K562 (cell line): ENCODE measurements around the gene DMD. TPM values are rescaled to one million over a fixed set of nuclear protein-coding genes. Genes with fewer than 3 reads are reported as not detected.

Experiments used
- ATAC-seq: fragments of 200-7000 bp; cut with Tn5 transposase; 3 replicates; pipeline ENCODE4 v1.9.1; 2020; ENCODE audit warnings: moderate library complexity
- BruUV-seq: library from RNA; stranded (reverse); fragments of 400-500 nt; replicated peaks from 2 replicates; lab custom pipeline; 2021; lab: Mats Ljungman, UMichigan
- CTCF ChIA-PET: fragments of 300-600 bp; formaldehyde crosslinking; extraction: SDS; loops from one replicate; lab custom pipeline; 2021; ENCODE audit warnings: low intra/inter-chr PET ratio; lab: Yijun Ruan, JAX
- POLR2A ChIA-PET: fragments of 300-600, 350-650 bp; sonication (Branson Sonifier 250); formaldehyde crosslinking; extraction: SDS; loops from one replicate; lab custom pipeline; 2021; ENCODE audit warnings: antibody characterized with exemption, inconsistent platforms; lab: Yijun Ruan, JAX
- DNase-seq, 4 experiments: peaks; one replicate each; pipeline versions ENCODE4 v3.0.0 to v3.0.0-alpha.2; 2011 to 2018; ENCODE audit warnings: low spot score in 3 of 4, mixed read lengths in 3 of 4; ENCODE audit errors: extremely low read depth in 1 of 4
- FAIRE-seq: peaks from 2 replicates; lab custom pipeline; 2011; peaks lifted over from hg19 to GRCh38; lab: Jason Lieb, UNC
- H2AFZ ChIP-seq: 2 replicates; pipeline ENCODE4 v1.6.0; 2011; ENCODE audit warnings: low read depth, low read length, control low read depth, inconsistent platforms
- H3K27ac ChIP-seq: fragments of 200-600 bp; 3 replicates; pipeline ENCODE4 v1.8.0; 2011; ENCODE audit warnings: low read depth, mild to moderate bottlenecking, control low read depth, inconsistent platforms, low read length, moderate library complexity, mixed read lengths; ENCODE audit errors: extremely low read depth
- H3K27me3 ChIP-seq, 2 experiments: fragments of 300-600 bp in 1 of 2; 2 replicates in 1 of 2; 3 replicates in 1 of 2; pipeline versions ENCODE4 v1.6.0 to v1.8.0; 2011; ENCODE audit warnings: inconsistent platforms in 2 of 2, low read length in 2 of 2, mild to moderate bottlenecking in 1 of 2, mixed read lengths in 1 of 2, moderate library complexity in 1 of 2; ENCODE audit not compliant: control insufficient read depth in 2 of 2, insufficient read depth in 2 of 2
- H3K36me3 ChIP-seq: fragments of 300-600 bp; 3 replicates; pipeline ENCODE4 v1.8.0; 2011; ENCODE audit warnings: mild to moderate bottlenecking, low read length, inconsistent platforms; ENCODE audit not compliant: control insufficient read depth, insufficient read depth
- H3K4me1 ChIP-seq, 2 experiments: fragments of 200-600 bp in 1 of 2; replicated peaks in 1 of 2; 2 replicates in 1 of 2; 3 replicates in 1 of 2; pipeline versions ENCODE4 v1.5.1 to v1.8.0; 2011; ENCODE audit warnings: inconsistent platforms in 2 of 2, low read length in 2 of 2, mild to moderate bottlenecking in 1 of 2, mixed read lengths in 1 of 2, moderate library complexity in 1 of 2; ENCODE audit not compliant: control insufficient read depth in 2 of 2, insufficient read depth in 2 of 2
- H3K4me2 ChIP-seq: 2 replicates; pipeline ENCODE4 v1.6.1; 2011; ENCODE audit warnings: low read length, control low read depth, inconsistent platforms, mixed read lengths; ENCODE audit not compliant: insufficient read depth
- H3K4me3 ChIP-seq: fragments of 200-600 bp; sonication (generic), shearing (Covaris generic); 2 replicates; pipeline ENCODE4 v1.5.1; 2016; ENCODE audit warnings: control low read depth, inconsistent platforms
- H3K79me2 ChIP-seq: fragments of 200-600 bp; 3 replicates; pipeline ENCODE4 v1.8.0; 2011; ENCODE audit warnings: low read length, inconsistent platforms; ENCODE audit not compliant: control insufficient read depth, insufficient read depth
- H3K9ac ChIP-seq, 2 experiments: 2 replicates each; pipeline versions ENCODE4 v1.6.0 to v1.6.1; 2011; ENCODE audit warnings: low read depth in 2 of 2, low read length in 2 of 2, control low read depth in 1 of 2, inconsistent platforms in 1 of 2, mild to moderate bottlenecking in 1 of 2, mixed read lengths in 1 of 2; ENCODE audit not compliant: insufficient read depth in 1 of 2
- H3K9me1 ChIP-seq: one replicate; pipeline ENCODE4 v1.6.0; 2011; ENCODE audit warnings: inconsistent platforms, mild to moderate bottlenecking, low read length, moderate library complexity; ENCODE audit not compliant: control insufficient read depth, insufficient read depth
- H3K9me3 ChIP-seq: replicated peaks from 2 replicates; pipeline ENCODE4 v1.5.1; 2011; ENCODE audit warnings: low read depth, low read length, inconsistent platforms; ENCODE audit not compliant: control insufficient read depth, insufficient read depth
- H4K20me1 ChIP-seq: replicated peaks from 2 replicates; pipeline ENCODE4 v1.6.1; 2011; ENCODE audit warnings: low read length, inconsistent platforms, mixed read lengths; ENCODE audit not compliant: control insufficient read depth, insufficient read depth
- ATF6 ChIP-seq: sonication (generic); formaldehyde crosslinking; IDR thresholded peaks from 2 replicates; pipeline ENCODE4 v1.4.0; 2020; ENCODE audit warnings: mild to moderate bottlenecking, missing genetic modification reagents
- ATF7 ChIP-seq: fragments of 450-650 bp; IDR thresholded peaks from 2 replicates; pipeline ENCODE4 v1.7.1; 2014; ENCODE audit warnings: mild to moderate bottlenecking, moderate library complexity
- CHD1 ChIP-seq: fragments of 200-600 bp; sonication (generic); IDR thresholded peaks from one replicate; pipeline ENCODE4 v1.6.1; 2012; ENCODE audit warnings: mild to moderate bottlenecking, moderate library complexity, low read length, inconsistent platforms
- DLX4 ChIP-seq: fragments of 250-450 bp; sonication (Bioruptor Pico); IDR thresholded peaks from 2 replicates; pipeline ENCODE4 v1.6.1; 2021; ENCODE audit warnings: mild to moderate bottlenecking
- PTBP1 ChIP-seq: fragments of 200-400 bp; formaldehyde crosslinking; IDR thresholded peaks from 2 replicates; pipeline ENCODE4 v1.6.1; 2017; ENCODE audit warnings: low read depth, low read length
- RBM22 ChIP-seq: fragments of 200-400 bp; formaldehyde crosslinking; IDR thresholded peaks from 2 replicates; pipeline ENCODE4 v1.6.1; 2018; ENCODE audit warnings: low read length, low read depth; ENCODE audit not compliant: poor library complexity, severe bottlenecking
- RBM25 ChIP-seq: fragments of 200-400 bp; formaldehyde crosslinking; IDR thresholded peaks from 2 replicates; pipeline ENCODE4 v1.6.1; 2018; ENCODE audit warnings: low read length, low read depth, moderate library complexity; ENCODE audit not compliant: severe bottlenecking
- THAP12 ChIP-seq: fragments of 250-450 bp; sonication (Bioruptor Pico); IDR thresholded peaks from 2 replicates; pipeline ENCODE4 v1.9.0; 2021; ENCODE audit warnings: mild to moderate bottlenecking, inconsistent platforms
- THRAP3 ChIP-seq: fragments of 450-650 bp; IDR thresholded peaks from 2 replicates; pipeline ENCODE4 v1.6.1; 2016; ENCODE audit warnings: mild to moderate bottlenecking, inconsistent platforms, borderline replicate concordance
- ZBTB43 ChIP-seq: sonication (generic); formaldehyde crosslinking; IDR thresholded peaks from 2 replicates; pipeline ENCODE4 v1.8.0; 2023; ENCODE audit warnings: mild to moderate bottlenecking, missing genetic modification reagents
- ZNF212 ChIP-seq: fragments of 450-650 bp; formaldehyde crosslinking; IDR thresholded peaks from 2 replicates; pipeline ENCODE4 v1.4.0; 2020; ENCODE audit warnings: mild to moderate bottlenecking
- ZNF398 ChIP-seq: fragments of 250-450 bp; sonication (Bioruptor Pico); IDR thresholded peaks from 2 replicates; pipeline ENCODE4 v1.8.0; 2021; ENCODE audit warnings: moderate library complexity, mild to moderate bottlenecking, inconsistent platforms
- WGBS: fragments of 100-300 bp; shearing (Covaris generic); methylation state at CpG from one replicate; pipeline ENCODE4 v1.1.6; 2016; ENCODE audit warnings: low coverage, mixed read lengths; ENCODE audit not compliant: insufficient coverage; ENCODE audit errors: missing lambda C conversion rate; 5-methylcytosine and 5-hydroxymethylcytosine counted together
- in situ Hi-C: fragments of 300-500 bp; cut with MboI; formaldehyde crosslinking; loops from 4 replicates; pipeline ENCODE4 v1.15.0; 2018; ENCODE audit warnings: inconsistent platforms, mixed read lengths
- intact Hi-C: fragments of 100-400 bp; cut with micrococcal nuclease; formaldehyde crosslinking; loops from 2 replicates; pipeline ENCODE4 v1.14.2; 2022
- polyA plus RNA-seq, 8 experiments: library from polyadenylated mRNA; depleted of rRNA in 4 of 8; stranded (reverse) in 5 of 8; unstranded in 3 of 8; fragments of >200 nt; fragmentation: Nextera tagmentation in 2 of 8; fragmentation: Illumina TruSeq in 1 of 8; extraction: Ambion mirVana in 2 of 8; extraction: Trizol in 1 of 8; gene quantifications; 2 replicates each; pipeline versions ENCODE4 v1.2.1 to v1.2.3, GENCODE V29; 2011 to 2014; ENCODE audit warnings: inconsistent platforms in 1 of 8, missing spikeins in 1 of 8
- total RNA-seq, 7 experiments: library from RNA; depleted of rRNA in 6 of 7; stranded (reverse); fragments of >200 nt in 6 of 7; fragmentation: Illumina TruSeq in 2 of 7; extraction: Trizol in 2 of 7; gene quantifications; 2 replicates each; pipeline versions ENCODE4 v1.2.1 to v1.2.3, GENCODE V29; 2011 to 2021; ENCODE audit warnings: low replicate concordance in 1 of 7

Gene DMD
- total and polyA plus RNA-seq, 9 of the 15 experiments (the other 6 are each of a cell fraction or from before 2014, with no cell fraction given): 3.8 to 20.4 (median 11.4) TPM

GRCh38 chrX:33156152-33156726, 55.1 kb downstream of the DMD start (continued):
- TF ChIP-seq RBM22: no peak
- no peak for TF ChIP-seq DLX4 (CRISPR knock-in tag)
- TF ChIP-seq RBM25: no peak
- no peak for TF ChIP-seq PTBP1

GRCh38 chrX:33149580-33149979, 61.8 kb downstream of the DMD start:
- intact Hi-C loops: no loop called here
- WGBS: 0% methylated on average over 4 of the region's 4 CpGs
- no peaks in the 10 kb centered on the region for H3K4me1 ChIP-seq

More at GRCh38 chrX:33149580-33149979, 61.8 kb downstream of the DMD start:
- Histone ChIP-seq H3K79me2 (no peaks in the 10 kb centered on the region), H3K36me3 (no peaks in the 10 kb centered on the region), H3K4me3 (no peak overlapping the region), H3K9me3 (no peaks in the 10 kb centered on the region), H3K27me3 (no peaks in the 10 kb centered on the region), H3K9ac (no peak overlapping the region), H3K9me1 (no peaks in the 10 kb centered on the region), H4K20me1 (no peaks in the 10 kb centered on the region), H2AFZ (no peak overlapping the region), H3K4me2 (no peak overlapping the region), H3K27ac (no peak overlapping the region)
- ChIA-PET CTCF (no interaction called here), POLR2A (no interaction called here)
- no TSS peak for BruUV-seq
- no peak for DNase-seq
- in situ Hi-C loops: no loop called here
- TF ChIP-seq THAP12 (CRISPR knock-in tag): no peak
- TF ChIP-seq ZNF212 (CRISPR knock-in tag): no peak
- no peak for TF ChIP-seq ZNF398 (CRISPR knock-in tag)
- no peak for TF ChIP-seq CHD1
- no peak for TF ChIP-seq ZBTB43 (CRISPR knock-in tag)
- no peak for TF ChIP-seq ATF6
- TF ChIP-seq ATF7: no peak
- TF ChIP-seq THRAP3: no peak
- ATAC-seq: no peak
- FAIRE-seq: no peak
